ENCODE data around the gene CCT4. TPM values are rescaled to one million over a fixed set of nuclear protein-coding genes. Genes with fewer than 3 reads are reported as not detected.

Gene CCT4
- total and polyA plus RNA-seq, 2 experiments from 2014 or later: 333 to 343 TPM

GRCh38 chr2:61882850-61883249, 5.6 kb downstream of the CCT4 start:
- TF ChIP-seq EZH2phosphoT487 (IDR thresholded peaks at IDR 0.05; ENCODE audit: unreplicated experiment) (no peak), JUNB (IDR thresholded peaks at IDR 0.05; ENCODE audit: unreplicated experiment) (no peak), STAT1 (IDR thresholded peaks at IDR 0.05; ENCODE audit: unreplicated experiment) (no peak), CREB1 (CRISPR knock-in tag; IDR thresholded peaks at IDR 0.05; ENCODE audit: low read depth) (no peak), EZH2 (IDR thresholded peaks at IDR 0.05; ENCODE audit: low read depth, unreplicated experiment) (no peak), ZNF114 (CRISPR knock-in tag; IDR thresholded peaks at IDR 0.05) (no peak), CTCF (conservative IDR thresholded peaks at IDR 0.05; ENCODE audit: low read depth in 2 of 2) (no peak), ZNF331 (CRISPR knock-in tag; IDR thresholded peaks at IDR 0.05; ENCODE audit: low read depth) (no peak), POLR2AphosphoS5 (IDR thresholded peaks at IDR 0.05; ENCODE audit: low read depth) (no peak), REST (IDR thresholded peaks at IDR 0.05; ENCODE audit: unreplicated experiment) (no peak), NANOG (IDR thresholded peaks at IDR 0.05; ENCODE audit: borderline replicate concordance) (no peak), ETS1 (IDR thresholded peaks at IDR 0.05) (no peak), ZNF462 (CRISPR knock-in tag; IDR thresholded peaks at IDR 0.05) (no peak)
- DNase-seq (ENCODE audit: low spot score) (no peak), ATAC-seq (no peak)
- no peak overlapping the region for H3K4me2 ChIP-seq
- H3K4me1 ChIP-seq (ENCODE audit: insufficient read depth): no peaks in the 10 kb centered on the region
- H3K27ac ChIP-seq (ENCODE audit: low read depth): no peak overlapping the region
- no peaks in the 10 kb centered on the region for H3K9me2 ChIP-seq (ENCODE audit: insufficient read depth)
- no peaks in the 10 kb centered on the region for H3K27me3 ChIP-seq (ENCODE audit: insufficient read depth)
- H3K36me3 Mint-ChIP-seq (ENCODE audit: low read depth): peaks cover 94% of the 10 kb centered on the region
- H3K9me3 Mint-ChIP-seq: no peaks in the 10 kb centered on the region
- H2AFZ ChIP-seq: no peak overlapping the region
- H3K27ac Mint-ChIP-seq: no peak overlapping the region
- H3K4me1 Mint-ChIP-seq: peaks cover 9% of the 10 kb centered on the region
- H3K79me2 ChIP-seq (replicated peaks; ENCODE audit: insufficient read depth): peaks cover 87% of the 10 kb centered on the region
- no peak overlapping the region for H3K4me3 ChIP-seq
- peaks cover 4% of the 10 kb centered on the region for H3K27me3 Mint-ChIP-seq (ENCODE audit: insufficient read depth, low read depth, poor library complexity)
- H3K4me3 Mint-ChIP-seq: no peak overlapping the region
- peaks cover 16% of the 10 kb centered on the region; the same call in 1 of the 2 replicates for H3F3A ChIP-seq (replicated peaks; ENCODE audit: low read depth)
- peaks cover 66% of the 10 kb centered on the region for H4K20me1 ChIP-seq (replicated peaks; ENCODE audit: insufficient read depth)
- H3K36me3 ChIP-seq (ENCODE audit: insufficient read depth): peaks cover 82% of the 10 kb centered on the region

All from GM23338 (cell line).